Karpas-422 (cell line): ENCODE data around the gene ZNF787. TPM values are rescaled to one million over a fixed set of nuclear protein-coding genes. Genes with fewer than 3 reads are reported as not detected.

Source experiments
- DNase-seq: peaks from one replicate; pipeline ENCODE4 v3.0.0-alpha.2; 2015
- H2AFZ ChIP-seq: fragments of 200-600 bp; sonication (generic); 2 replicates; pipeline ENCODE4 v1.6.1; 2014; ENCODE audit warnings: antibody characterized with exemption, low read length, mixed read lengths
- H3K27ac ChIP-seq: fragments of 200-600 bp; sonication (generic); 2 replicates; pipeline ENCODE4 v1.5.1; 2014; ENCODE audit warnings: mild to moderate bottlenecking, low read length, moderate library complexity
- H3K27me3 ChIP-seq: fragments of 200-600 bp; sonication (generic); 2 replicates; pipeline ENCODE4 v1.6.1; 2014; ENCODE audit warnings: low read length, mixed read lengths
- H3K36me3 ChIP-seq: fragments of 200-600 bp; sonication (generic); 2 replicates; pipeline ENCODE4 v1.6.1; 2014; ENCODE audit warnings: low read length, mixed read lengths; ENCODE audit not compliant: insufficient read depth
- H3K4me1 ChIP-seq: fragments of 200-600 bp; sonication (generic); 2 replicates; pipeline ENCODE4 v1.6.1; 2014; ENCODE audit warnings: mild to moderate bottlenecking, low read length, mixed read lengths
- H3K4me2 ChIP-seq: fragments of 200-600 bp; sonication (generic); 2 replicates; pipeline ENCODE4 v1.6.1; 2014; ENCODE audit warnings: low read length, low read depth, mild to moderate bottlenecking; ENCODE audit not compliant: poor library complexity, severe bottlenecking
- H3K4me3 ChIP-seq: fragments of 200-600 bp; sonication (generic); 2 replicates; pipeline ENCODE4 v1.5.1; 2014; ENCODE audit warnings: mild to moderate bottlenecking, antibody characterized with exemption, low read length, mixed read lengths
- H3K79me2 ChIP-seq: fragments of 200-600 bp; sonication (generic); 2 replicates; pipeline ENCODE4 v1.6.1; 2014; ENCODE audit warnings: mild to moderate bottlenecking, low read length, mixed read lengths
- H3K9ac ChIP-seq: fragments of 200-600 bp; sonication (generic); 2 replicates; pipeline ENCODE4 v1.6.0; 2014; ENCODE audit warnings: low read length
- H3K9me2 ChIP-seq: fragments of 200-600 bp; sonication (generic), shearing (Covaris generic); replicated peaks from 2 replicates; pipeline ENCODE4 v1.6.0; 2014; ENCODE audit warnings: mild to moderate bottlenecking, low read length, moderate library complexity; ENCODE audit not compliant: insufficient read depth
- H3K9me3 ChIP-seq: fragments of 300-700, 200-600 bp; sonication (generic); 2 replicates; pipeline ENCODE4 v1.6.1; 2014; ENCODE audit warnings: low read length, mixed read lengths
- H4K20me1 ChIP-seq: fragments of 200-600 bp; sonication (generic); 2 replicates; pipeline ENCODE4 v1.6.1; 2014; ENCODE audit warnings: mild to moderate bottlenecking, antibody characterized with exemption, low read length, low read depth; ENCODE audit not compliant: insufficient read depth
- total RNA-seq: library from RNA; depleted of rRNA; stranded (reverse); fragments of >200 nt; shearing (Covaris generic); gene quantifications from 2 replicates; pipeline ENCODE4 v1.2.3, GENCODE V29; 2014; ENCODE audit warnings: low replicate concordance

Gene ZNF787
- total RNA-seq, 1 experiment from 2014 or later: 26.2 TPM

DNA sequence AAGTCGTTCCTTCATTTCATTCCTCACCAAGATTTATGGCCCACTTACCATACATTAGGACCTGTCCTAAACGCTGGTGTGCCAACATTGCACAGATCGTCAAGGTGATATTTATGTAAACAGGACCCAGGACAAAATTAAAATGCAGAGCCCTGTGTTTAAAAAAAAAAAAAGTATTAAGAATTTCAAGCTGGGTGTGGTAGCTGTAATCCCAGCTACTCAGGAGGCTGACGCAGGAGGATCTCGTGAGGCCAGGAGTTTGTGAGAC, 13.5 kb upstream of the ZNF787 start:
- peak overlapping the region; percentile 58; the same call in 1 of the 2 replicates for H3K27ac ChIP-seq
- H2AFZ ChIP-seq: peak overlapping the region; percentile 81; the same call in 1 of the 2 replicates
- no peaks in the 10 kb centered on the region for H3K36me3 ChIP-seq
- no peaks in the 10 kb centered on the region for H4K20me1 ChIP-seq
- peak overlapping the region; percentile 13; the same call in 1 of the 2 replicates for H3K4me3 ChIP-seq
- no peak for DNase-seq
- no peaks in the 10 kb centered on the region for H3K9me2 ChIP-seq
- peaks cover 15% of the 10 kb centered on the region for H3K4me1 ChIP-seq
- no peaks in the 10 kb centered on the region for H3K27me3 ChIP-seq
- no peaks in the 10 kb centered on the region for H3K79me2 ChIP-seq
- H3K9me3 ChIP-seq: no peaks in the 10 kb centered on the region
- peak overlapping the region; percentile 59 for H3K4me2 ChIP-seq
- H3K9ac ChIP-seq: peak overlapping the region; percentile 44

DNA sequence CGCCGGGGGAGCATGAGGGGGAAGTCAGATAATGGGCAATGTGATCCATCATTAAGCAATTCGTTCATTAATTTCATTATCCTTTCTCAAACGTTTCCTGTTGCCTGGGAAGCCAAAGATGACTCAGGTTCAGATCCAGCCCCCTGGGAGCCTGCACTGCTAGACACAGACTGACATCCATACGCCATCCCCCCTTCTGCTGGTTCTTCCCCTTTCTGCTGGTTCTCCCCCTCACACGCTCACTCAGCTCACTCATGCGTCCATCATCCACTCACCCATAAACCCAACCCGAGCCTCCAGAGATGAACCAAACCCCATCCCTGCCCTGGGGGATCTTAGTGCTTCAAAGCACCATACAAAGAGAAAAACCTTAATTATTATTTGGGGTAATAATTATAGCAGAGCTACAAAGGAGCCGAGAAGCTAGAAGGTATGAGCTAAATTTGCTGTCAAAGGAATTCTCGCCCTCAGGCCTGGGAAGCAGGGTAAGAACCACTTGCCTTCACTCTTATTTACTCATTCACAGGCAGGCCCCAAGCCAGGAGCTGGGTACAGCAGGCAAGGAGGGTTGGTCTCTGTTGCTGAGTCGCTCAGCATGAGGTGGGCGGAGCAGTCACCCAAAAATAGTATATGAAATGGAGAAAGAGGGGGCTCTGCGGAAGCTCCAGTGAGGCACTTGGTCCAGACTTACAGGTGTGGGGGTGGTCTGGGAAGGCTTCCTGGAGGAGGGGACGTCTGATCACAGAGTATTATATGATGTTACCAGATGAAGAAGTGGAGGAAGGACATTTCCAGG, 13.0 kb upstream of the ZNF787 start:
- Histone ChIP-seq H3K4me3 (peak overlapping the region; percentile 13; the same call in 1 of the 2 replicates), H3K9ac (peak overlapping the region; percentile 44), H3K36me3 (no peaks in the 10 kb centered on the region), H4K20me1 (no peaks in the 10 kb centered on the region), H3K79me2 (no peaks in the 10 kb centered on the region), H3K4me1 (peaks cover 14% of the 10 kb centered on the region), H3K27me3 (no peaks in the 10 kb centered on the region), H3K9me2 (no peaks in the 10 kb centered on the region), H3K4me2 (peak overlapping the region; percentile 59), H3K9me3 (no peaks in the 10 kb centered on the region), H2AFZ (peak overlapping the region; percentile 81), H3K27ac (peak overlapping the region; percentile 58)
- DNase-seq: peak; percentile 88

DNA sequence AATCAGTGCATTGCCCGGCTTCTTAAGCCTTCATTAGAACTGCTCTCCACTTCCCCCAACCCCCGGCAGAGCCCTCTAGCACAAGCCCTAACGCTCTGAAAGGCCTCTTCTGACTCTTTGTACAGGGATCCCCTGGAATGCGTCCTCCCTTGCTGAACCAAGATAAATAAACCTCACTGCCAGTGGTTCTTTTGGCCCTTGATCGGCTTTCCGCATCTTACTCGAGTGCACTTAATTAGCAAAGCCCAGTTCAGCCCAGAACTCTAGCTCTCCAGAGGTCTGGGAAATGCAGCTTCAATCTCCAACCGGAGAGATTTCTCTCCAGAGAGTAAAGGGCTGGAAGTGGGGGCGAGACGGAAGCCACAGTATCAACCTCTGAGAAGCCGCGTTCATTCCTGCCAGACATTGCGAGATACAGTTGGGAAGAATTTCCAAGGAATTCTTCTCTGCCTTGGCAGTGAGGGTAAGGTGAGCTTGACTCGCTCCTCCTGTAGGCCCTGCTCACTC, 11.3 kb upstream of the ZNF787 start:
- no peak overlapping the region for H3K9ac ChIP-seq
- H3K4me2 ChIP-seq: no peak overlapping the region
- no peaks in the 10 kb centered on the region for H3K9me2 ChIP-seq
- H3K36me3 ChIP-seq: no peaks in the 10 kb centered on the region
- H4K20me1 ChIP-seq: no peaks in the 10 kb centered on the region
- no peak overlapping the region for H3K4me3 ChIP-seq
- no peak overlapping the region for H2AFZ ChIP-seq
- H3K4me1 ChIP-seq: peaks cover 14% of the 10 kb centered on the region
- no peaks in the 10 kb centered on the region for H3K79me2 ChIP-seq
- no peak overlapping the region for H3K27ac ChIP-seq
- DNase-seq: no peak
- H3K9me3 ChIP-seq: no peaks in the 10 kb centered on the region
- H3K27me3 ChIP-seq: no peaks in the 10 kb centered on the region

DNA sequence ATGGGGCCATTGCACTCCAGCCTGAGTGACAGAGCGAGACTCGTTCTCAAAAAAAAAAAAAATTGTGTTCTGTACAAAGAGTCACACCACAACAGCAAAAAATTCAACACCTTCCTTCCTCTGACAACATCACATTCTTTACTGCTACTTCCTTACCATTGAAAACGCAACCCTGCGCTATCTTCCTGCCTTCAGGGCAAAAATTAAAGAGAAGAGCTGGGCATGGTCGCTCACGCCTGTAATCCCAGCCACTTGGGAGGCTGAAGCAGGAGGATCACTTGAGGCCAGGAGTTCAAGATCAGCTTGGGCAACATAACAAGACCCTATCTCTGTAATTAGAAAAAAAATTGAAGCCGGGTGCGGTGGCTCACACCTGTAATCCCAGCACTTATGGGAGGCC, 10.6 kb upstream of the ZNF787 start:
- no peak for DNase-seq
- no peak overlapping the region for H3K9ac ChIP-seq
- no peak overlapping the region for H3K4me2 ChIP-seq
- H3K9me2 ChIP-seq: no peaks in the 10 kb centered on the region
- no peaks in the 10 kb centered on the region for H3K9me3 ChIP-seq
- H3K36me3 ChIP-seq: no peaks in the 10 kb centered on the region
- H3K27ac ChIP-seq: no peak overlapping the region
- no peaks in the 10 kb centered on the region for H3K79me2 ChIP-seq
- no peak overlapping the region for H3K4me3 ChIP-seq
- peaks cover 14% of the 10 kb centered on the region for H3K4me1 ChIP-seq
- no peaks in the 10 kb centered on the region for H3K27me3 ChIP-seq
- H2AFZ ChIP-seq: no peak overlapping the region
- no peaks in the 10 kb centered on the region for H4K20me1 ChIP-seq

DNA sequence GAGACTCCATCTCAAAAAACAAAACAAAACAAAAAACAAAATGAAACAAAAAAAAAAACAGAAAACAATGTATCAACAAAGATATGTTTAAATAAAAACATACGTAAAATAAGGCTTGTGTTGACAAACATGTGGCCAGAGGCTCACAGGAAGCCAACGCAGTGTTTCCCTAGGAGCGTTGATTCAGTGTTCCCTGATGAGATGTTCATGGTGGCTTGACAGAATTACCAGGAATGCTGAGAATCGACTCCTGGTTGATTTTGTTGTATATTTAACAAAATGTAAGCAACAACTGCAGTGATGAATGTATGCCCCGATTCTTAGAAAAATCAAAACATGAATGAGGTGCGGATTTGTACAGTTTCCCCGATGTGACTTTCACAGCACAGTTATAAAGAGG, 8.9 kb upstream of the ZNF787 start:
- Histone ChIP-seq H3K4me2 (no peak overlapping the region), H3K27me3 (no peaks in the 10 kb centered on the region)
- DNase-seq: no peak

DNA sequence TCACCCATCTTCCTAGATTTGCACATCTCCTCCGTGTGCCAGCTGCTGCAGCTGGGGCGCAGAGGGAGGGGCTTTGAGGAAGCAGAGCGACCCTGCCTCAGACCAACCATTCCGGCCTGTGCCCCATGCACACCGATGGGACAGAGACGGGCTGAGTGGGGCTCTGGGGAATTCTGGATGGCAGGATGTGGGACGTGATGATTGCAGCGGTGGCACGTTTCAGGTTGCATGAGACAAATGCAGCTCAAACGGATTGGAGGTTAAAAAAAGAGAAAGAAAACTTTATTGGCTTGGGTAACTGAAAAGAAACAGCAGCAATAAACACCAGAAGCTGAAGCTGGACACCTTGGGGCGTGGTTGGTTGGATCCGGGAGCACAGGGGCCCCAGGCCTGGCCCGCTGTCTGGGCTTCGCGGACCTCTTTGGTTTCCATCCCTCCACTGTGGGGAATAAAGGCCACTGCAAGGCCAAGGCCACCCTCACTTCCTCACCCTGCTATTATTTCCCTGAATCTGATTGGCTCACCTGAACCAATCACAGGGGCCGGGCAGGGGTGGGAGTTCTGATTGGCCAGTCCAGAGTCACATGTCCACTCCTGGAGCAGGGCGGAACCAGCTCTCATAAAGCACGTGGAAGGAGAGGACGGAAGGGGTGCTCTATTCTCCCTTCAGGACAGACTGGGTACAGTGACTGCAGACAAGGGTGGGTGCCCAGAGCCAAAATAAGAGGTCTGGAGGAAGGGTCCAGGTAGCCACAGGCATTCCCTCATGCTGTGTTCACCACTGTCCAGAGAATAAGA, 6.1 kb upstream of the ZNF787 start:
- Histone ChIP-seq H3K9me3 (no peaks in the 10 kb centered on the region), H3K4me2 (no peak overlapping the region), H3K9ac (no peak overlapping the region)

More for the DNA sequence above, 8.9 kb upstream of the ZNF787 start:
- Histone ChIP-seq H3K79me2 (no peaks in the 10 kb centered on the region), H4K20me1 (no peaks in the 10 kb centered on the region), H3K4me3 (no peak overlapping the region), H3K9me3 (no peaks in the 10 kb centered on the region), H3K9ac (no peak overlapping the region), H3K9me2 (no peaks in the 10 kb centered on the region), H3K36me3 (no peaks in the 10 kb centered on the region), H3K4me1 (peaks cover 14% of the 10 kb centered on the region), H3K27ac (no peak overlapping the region), H2AFZ (no peak overlapping the region)

DNA sequence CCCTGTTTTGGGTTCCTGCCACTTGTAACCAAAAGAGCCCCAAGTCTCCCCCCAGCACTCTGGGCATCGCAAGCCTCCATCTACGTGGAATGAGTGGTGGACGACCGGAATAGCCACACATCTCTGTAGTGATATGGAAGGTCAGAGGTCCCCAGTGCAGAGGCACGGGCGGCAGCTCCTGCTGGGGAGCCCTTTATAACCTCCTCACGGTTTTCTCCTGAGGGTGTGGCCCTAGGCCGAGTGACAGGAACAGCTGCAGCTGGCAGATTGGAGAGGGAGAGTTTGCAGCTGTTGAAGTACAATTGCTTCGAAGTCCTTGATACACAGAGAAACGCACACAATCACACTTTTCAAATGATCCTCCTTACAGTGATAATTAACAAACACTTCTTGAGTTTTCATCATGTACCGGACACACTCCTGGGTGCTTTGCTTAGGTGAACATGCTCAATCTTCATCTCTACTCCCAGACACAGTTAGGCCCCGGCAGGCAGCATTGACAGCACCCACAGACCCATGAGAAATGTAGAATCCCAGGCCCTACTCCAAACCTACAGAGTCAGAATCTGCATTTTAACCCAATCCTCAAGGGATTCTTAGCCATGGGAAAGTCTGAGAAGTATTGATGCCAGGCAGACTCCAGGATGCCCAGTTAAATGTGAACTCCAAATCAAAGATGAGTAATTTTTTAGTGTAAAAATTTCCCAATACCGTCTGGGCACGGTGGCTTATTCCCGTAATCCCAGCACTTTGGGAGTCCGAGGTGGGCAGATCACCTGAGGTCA, 4.9 kb upstream of the ZNF787 start:
- no peaks in the 10 kb centered on the region for H3K36me3 ChIP-seq
- no peaks in the 10 kb centered on the region for H4K20me1 ChIP-seq
- H3K27me3 ChIP-seq: no peaks in the 10 kb centered on the region
- no peak overlapping the region for H3K27ac ChIP-seq
- H2AFZ ChIP-seq: no peak overlapping the region
- H3K4me1 ChIP-seq: peaks cover 6% of the 10 kb centered on the region
- H3K4me2 ChIP-seq: no peak overlapping the region
- no peak overlapping the region for H3K9ac ChIP-seq
- H3K9me3 ChIP-seq: no peaks in the 10 kb centered on the region
- no peak overlapping the region for H3K4me3 ChIP-seq
- H3K9me2 ChIP-seq: no peaks in the 10 kb centered on the region
- DNase-seq: no peak
- H3K79me2 ChIP-seq: no peaks in the 10 kb centered on the region

More for the DNA sequence above, 6.1 kb upstream of the ZNF787 start:
- H3K27ac ChIP-seq: no peak overlapping the region
- no peak overlapping the region for H2AFZ ChIP-seq
- no peaks in the 10 kb centered on the region for H3K9me2 ChIP-seq
- no peaks in the 10 kb centered on the region for H3K36me3 ChIP-seq
- H3K79me2 ChIP-seq: no peaks in the 10 kb centered on the region
- H3K4me1 ChIP-seq: peaks cover under 1% of the 10 kb centered on the region
- no peaks in the 10 kb centered on the region for H4K20me1 ChIP-seq
- H3K4me3 ChIP-seq: no peak overlapping the region
- no peaks in the 10 kb centered on the region for H3K27me3 ChIP-seq
- peak; percentile 63 for DNase-seq

DNA sequence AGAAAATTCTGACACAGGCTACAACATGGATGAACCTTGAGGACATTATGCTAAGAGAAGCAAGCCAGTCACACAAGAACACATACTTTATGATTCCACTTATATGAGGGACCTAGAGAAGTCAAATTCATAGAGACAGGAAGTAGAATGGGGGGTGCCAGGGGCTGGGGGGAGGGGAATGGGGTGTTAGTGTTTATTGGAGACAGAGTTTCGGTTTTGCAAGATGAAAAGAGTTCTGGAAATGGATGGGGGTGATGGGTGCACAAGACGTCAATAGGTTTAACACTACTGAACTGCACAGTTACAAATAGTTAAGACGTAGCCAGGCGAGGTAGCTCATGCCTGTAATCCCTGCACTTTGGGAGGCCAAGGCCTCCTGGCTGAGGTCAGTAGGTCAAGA, 3.5 kb upstream of the ZNF787 start:
- Histone ChIP-seq H4K20me1 (peaks cover 4% of the 10 kb centered on the region; the same call in 1 of the 2 replicates), H3K9me2 (no peaks in the 10 kb centered on the region), H2AFZ (no peak overlapping the region), H3K36me3 (no peaks in the 10 kb centered on the region), H3K4me3 (no peak overlapping the region), H3K27me3 (no peaks in the 10 kb centered on the region), H3K9ac (no peak overlapping the region), H3K27ac (no peak overlapping the region), H3K79me2 (peaks cover 10% of the 10 kb centered on the region), H3K4me1 (peaks cover 11% of the 10 kb centered on the region), H3K9me3 (no peaks in the 10 kb centered on the region), H3K4me2 (no peak overlapping the region)
- DNase-seq: no peak
